H1 (cell line): ENCODE measurements around the gene FGGY. TPM values are rescaled to one million over a fixed set of nuclear protein-coding genes. Genes with fewer than 3 reads are reported as not detected.

Experiments used
- CTCF ChIA-PET: fragments of 300-600 bp; sonication (Branson Sonifier 250); formaldehyde crosslinking; loops from one replicate; lab custom pipeline; 2021; ENCODE audit not compliant: partially characterized antibody; lab: Charles Lee
- POLR2A ChIA-PET: fragments of 300-600 bp; sonication (Branson Sonifier 250); formaldehyde crosslinking; loops from one replicate; lab custom pipeline; 2021; ENCODE audit warnings: inconsistent platforms; ENCODE audit not compliant: partially characterized antibody; lab: Charles Lee
- DNase-seq, 2 experiments: peaks; one replicate each; pipeline versions ENCODE4 v3.0.0 to v3.0.0-alpha.2; 2010 to 2022; ENCODE audit warnings: low spot score in 2 of 2, low read depth in 1 of 2, mixed read lengths in 1 of 2
- FAIRE-seq: peaks from 2 replicates; lab custom pipeline; 2011; peaks lifted over from hg19 to GRCh38; lab: Jason Lieb, UNC
- H2AFZ ChIP-seq: 2 replicates; pipeline ENCODE4 v1.8.1; 2012; ENCODE audit warnings: low read length, inconsistent platforms
- H2AK5ac ChIP-seq: 2 replicates; pipeline ENCODE4 v1.6.1; 2013; ENCODE audit warnings: low read depth, low read length
- H2BK120ac ChIP-seq: replicated peaks from 2 replicates; pipeline ENCODE3; 2013; ENCODE audit warnings: low read depth, low read length, inconsistent platforms
- H2BK12ac ChIP-seq: 2 replicates; pipeline ENCODE4 v1.6.1; 2013; ENCODE audit warnings: low read depth, low read length
- H2BK15ac ChIP-seq: 2 replicates; pipeline ENCODE4 v1.6.1; 2013; ENCODE audit warnings: low read length
- H2BK20ac ChIP-seq: 2 replicates; pipeline ENCODE4 v1.6.1; 2013; ENCODE audit warnings: low read length
- H2BK5ac ChIP-seq: 2 replicates; pipeline ENCODE4 v1.6.1; 2013; ENCODE audit warnings: low read depth, low read length
- H3K14ac ChIP-seq: 2 replicates; pipeline ENCODE4 v1.6.1; 2013; ENCODE audit warnings: inconsistent platforms; ENCODE audit not compliant: insufficient read length
- H3K18ac ChIP-seq: 2 replicates; pipeline ENCODE4 v1.6.1; 2013; ENCODE audit warnings: low read length; ENCODE audit errors: extremely low read depth
- H3K23ac ChIP-seq: 2 replicates; pipeline ENCODE4 v1.6.1; 2013; ENCODE audit warnings: inconsistent platforms; ENCODE audit not compliant: insufficient read length
- H3K23me2 ChIP-seq: 2 replicates; pipeline ENCODE4 v1.6.1; 2013; ENCODE audit warnings: low read depth, low read length
- H3K27ac ChIP-seq: 2 replicates; pipeline ENCODE4 v1.6.1; 2011; ENCODE audit warnings: low read depth, low read length, inconsistent platforms
- H3K27me3 ChIP-seq, 4 experiments: replicated peaks in 1 of 4; 1 replicate in 1 of 4; 2 replicates in 3 of 4; pipeline versions ENCODE4 v1.6.1 to v1.8.1; 2011 to 2013; ENCODE audit warnings: low read length in 3 of 4, mild to moderate bottlenecking in 3 of 4, inconsistent platforms in 2 of 4, mixed read lengths in 2 of 4, moderate library complexity in 1 of 4; ENCODE audit not compliant: control insufficient read depth in 3 of 4, insufficient read depth in 3 of 4; ENCODE audit errors: extremely low read depth in 1 of 4
- H3K36me3 ChIP-seq, 4 experiments: 2 replicates each; pipeline versions ENCODE4 v1.6.1 to v1.8.1; 2011 to 2013; ENCODE audit warnings: mild to moderate bottlenecking in 4 of 4, low read length in 3 of 4, moderate library complexity in 2 of 4, control low read depth in 1 of 4, inconsistent platforms in 1 of 4; ENCODE audit not compliant: insufficient read depth in 4 of 4, control insufficient read depth in 2 of 4
- H3K4ac ChIP-seq: replicated peaks from 2 replicates; pipeline ENCODE3; 2013; ENCODE audit warnings: low read length, low read depth, mixed read lengths, inconsistent platforms; ENCODE audit not compliant: insufficient read length
- H3K4me1 ChIP-seq, 4 experiments: replicated peaks in 1 of 4; 1 replicate in 1 of 4; 2 replicates in 3 of 4; pipeline versions ENCODE4 v1.6.1 to v1.8.1; 2011 to 2013; ENCODE audit warnings: low read length in 3 of 4, inconsistent platforms in 2 of 4, mixed read lengths in 1 of 4; ENCODE audit not compliant: insufficient read depth in 4 of 4, control insufficient read depth in 3 of 4
- H3K4me2 ChIP-seq, 2 experiments: 2 replicates each; pipeline versions ENCODE4 v1.6.1 to v1.8.1; 2011 to 2013; ENCODE audit warnings: low read depth in 2 of 2, low read length in 2 of 2, control low read depth in 1 of 2, inconsistent platforms in 1 of 2, mild to moderate bottlenecking in 1 of 2; ENCODE audit not compliant: insufficient read depth in 1 of 2
- H3K4me3 ChIP-seq, 4 experiments: fragments of 200-600, 300-600 bp in 1 of 4; sonication (generic), shearing (Covaris generic), sonication (Bioruptor Twin) in 1 of 4; 2 replicates each; pipeline versions ENCODE4 v1.5.1 to v1.8.1; 2011 to 2016; ENCODE audit warnings: low read length in 4 of 4, low read depth in 3 of 4, control low read depth in 2 of 4, inconsistent platforms in 2 of 4, mild to moderate bottlenecking in 2 of 4, mixed read lengths in 1 of 4, moderate library complexity in 1 of 4; ENCODE audit not compliant: insufficient read depth in 2 of 4; ENCODE audit errors: extremely low read depth in 1 of 4
- H3K56ac ChIP-seq: replicated peaks from 2 replicates; pipeline ENCODE3; 2013; ENCODE audit warnings: low read depth, mild to moderate bottlenecking, mixed read lengths, low read length, inconsistent platforms; ENCODE audit not compliant: insufficient read length
- H3K79me1 ChIP-seq: 2 replicates; pipeline ENCODE4 v1.6.1; 2013; ENCODE audit warnings: low read depth, low read length, control low read depth
- H3K79me2 ChIP-seq, 2 experiments: 2 replicates each; pipeline versions ENCODE4 v1.6.1 to v1.8.1; 2012 to 2013; ENCODE audit warnings: low read length in 2 of 2, mild to moderate bottlenecking in 2 of 2, inconsistent platforms in 1 of 2; ENCODE audit not compliant: insufficient read depth in 2 of 2, control insufficient read depth in 1 of 2
- H3K9ac ChIP-seq, 4 experiments: replicated peaks in 1 of 4; 1 replicate in 1 of 4; 2 replicates in 3 of 4; pipeline versions ENCODE4 v1.6.1 to v1.8.1; 2011 to 2013; ENCODE audit warnings: low read depth in 3 of 4, low read length in 3 of 4, control low read depth in 2 of 4, mild to moderate bottlenecking in 2 of 4, moderate library complexity in 2 of 4, inconsistent platforms in 1 of 4; ENCODE audit errors: extremely low read depth in 1 of 4
- H3K9me3 ChIP-seq, 2 experiments: 2 replicates each; pipeline versions ENCODE4 v1.6.1 to v1.8.1; 2012 to 2013; ENCODE audit warnings: mild to moderate bottlenecking in 2 of 2, moderate library complexity in 2 of 2, control low read depth in 1 of 2, inconsistent platforms in 1 of 2, low read depth in 1 of 2, low read length in 1 of 2, mixed read lengths in 1 of 2; ENCODE audit not compliant: insufficient read depth in 2 of 2
- H4K20me1 ChIP-seq, 2 experiments: replicated peaks in 1 of 2; 2 replicates each; pipeline versions ENCODE3 to v1.8.1; 2011 to 2013; ENCODE audit warnings: inconsistent platforms in 2 of 2, low read length in 2 of 2, mild to moderate bottlenecking in 1 of 2; ENCODE audit not compliant: insufficient read depth in 2 of 2, control insufficient read depth in 1 of 2
- H4K5ac ChIP-seq: 2 replicates; pipeline ENCODE4 v1.6.1; 2013; ENCODE audit warnings: low read length, low read depth, mixed read lengths, inconsistent platforms; ENCODE audit not compliant: insufficient read length
- H4K8ac ChIP-seq: 2 replicates; pipeline ENCODE4 v1.8.0; 2013; ENCODE audit warnings: mild to moderate bottlenecking, moderate library complexity, low read length, inconsistent platforms; ENCODE audit not compliant: insufficient read depth; ENCODE audit errors: extremely low read depth
- H4K91ac ChIP-seq: replicated peaks from 2 replicates; pipeline ENCODE3; 2013; ENCODE audit warnings: low read length, mixed read lengths, inconsistent platforms; ENCODE audit not compliant: insufficient read length
- CHD2 ChIP-seq: IDR thresholded peaks from 2 replicates; pipeline ENCODE4 v1.6.1; 2012; ENCODE audit warnings: low read length, improper control_type of control experiment
- CREB1 ChIP-seq: IDR thresholded peaks from 2 replicates; pipeline ENCODE4 v1.6.1; 2012; ENCODE audit warnings: inconsistent platforms
- HDAC2 ChIP-seq, 2 experiments: fragments of 300-600 bp in 1 of 2; sonication (generic) in 1 of 2; IDR thresholded peaks; 2 replicates each; pipeline ENCODE4 v1.6.1; 2011 to 2012; ENCODE audit warnings: low read depth in 2 of 2, low read length in 2 of 2, mild to moderate bottlenecking in 2 of 2, moderate library complexity in 2 of 2, borderline replicate concordance in 1 of 2, inconsistent platforms in 1 of 2
- JUND ChIP-seq: IDR thresholded peaks from 2 replicates; pipeline ENCODE4 v1.6.1; 2011; ENCODE audit warnings: mild to moderate bottlenecking, improper control_type of control experiment, low read length
- MAX ChIP-seq: IDR thresholded peaks from 2 replicates; pipeline ENCODE4 v1.6.1; 2012; ENCODE audit warnings: inconsistent platforms
- PHF8 ChIP-seq: fragments of 200-600 bp; sonication (generic); conservative IDR thresholded peaks from 2 replicates; pipeline ENCODE4 v1.7.1; 2012; ENCODE audit warnings: low read depth, mild to moderate bottlenecking, inconsistent platforms, low read length, moderate library complexity
- POLR2AphosphoS5 ChIP-seq: IDR thresholded peaks from 2 replicates; pipeline ENCODE4 v1.6.1; 2011; ENCODE audit warnings: low read depth, low read length
- RNF2 ChIP-seq: fragments of 200-900, 300-1000 bp; sonication (generic); IDR thresholded peaks from 2 replicates; pipeline ENCODE4 v1.7.1; 2016; ENCODE audit warnings: borderline replicate concordance, low read depth, mild to moderate bottlenecking, antibody characterized with exemption, low read length; ENCODE audit not compliant: poor library complexity, severe bottlenecking; ENCODE audit errors: missing control alignments
- SIRT6 ChIP-seq: IDR thresholded peaks from one replicate; pipeline ENCODE4 v1.7.1; 2012; ENCODE audit warnings: low read length, inconsistent platforms
- SP1 ChIP-seq: IDR thresholded peaks from 2 replicates; pipeline ENCODE4 v1.6.1; 2011; ENCODE audit warnings: low read depth, low read length
- SRF ChIP-seq: IDR thresholded peaks from 2 replicates; pipeline ENCODE4 v1.6.1; 2011; ENCODE audit warnings: mild to moderate bottlenecking, low read depth, low read length, moderate library complexity
- TEAD4 ChIP-seq: IDR thresholded peaks from 2 replicates; pipeline ENCODE4 v1.6.1; 2012; ENCODE audit warnings: low read depth, low read length, inconsistent platforms, mixed read lengths
- YY1 ChIP-seq: IDR thresholded peaks from 2 replicates; pipeline ENCODE4 v1.6.1; 2011; ENCODE audit warnings: low read depth, mild to moderate bottlenecking, low read length
- polyA plus RNA-seq, 7 experiments: library from polyadenylated mRNA; depleted of rRNA in 3 of 7; stranded (reverse) in 5 of 7; unstranded in 2 of 7; fragments of >200 nt in 5 of 7; fragments of 200-250 nt in 2 of 7; gene quantifications; 1 replicate in 5 of 7; 2 replicates in 1 of 7; 4 replicates in 1 of 7; pipeline versions ENCODE4 v1.2.1 to v1.2.3, GENCODE V29; 2011 to 2013; ENCODE audit warnings: missing spikeins in 2 of 7, mixed read lengths in 2 of 7
- total RNA-seq: library from RNA; stranded (reverse); fragmentation: NEBNext Ultra II Directional; extraction: Animal tissue kit (Norgen Biotek cat#: 25700); gene quantifications from 2 replicates; pipeline ENCODE4 v1.2.1, GENCODE V29; 2021
- TF ChIP-seq, protein P1 (sequence below): IDR thresholded peaks from 2 replicates; pipeline ENCODE4 v1.6.1; 2011; ENCODE audit warnings: low read depth, mild to moderate bottlenecking, low read length; ENCODE audit not compliant: insufficient read depth
- TF ChIP-seq, protein P2 (sequence below): IDR thresholded peaks from 2 replicates; pipeline ENCODE4 v1.6.1; 2012; ENCODE audit warnings: inconsistent platforms

Gene FGGY
- total and polyA plus RNA-seq, 2 of the 8 experiments (the other 6 are each of a cell fraction or from before 2014, with no cell fraction given): 10.3 to 12.5 TPM

DNA sequence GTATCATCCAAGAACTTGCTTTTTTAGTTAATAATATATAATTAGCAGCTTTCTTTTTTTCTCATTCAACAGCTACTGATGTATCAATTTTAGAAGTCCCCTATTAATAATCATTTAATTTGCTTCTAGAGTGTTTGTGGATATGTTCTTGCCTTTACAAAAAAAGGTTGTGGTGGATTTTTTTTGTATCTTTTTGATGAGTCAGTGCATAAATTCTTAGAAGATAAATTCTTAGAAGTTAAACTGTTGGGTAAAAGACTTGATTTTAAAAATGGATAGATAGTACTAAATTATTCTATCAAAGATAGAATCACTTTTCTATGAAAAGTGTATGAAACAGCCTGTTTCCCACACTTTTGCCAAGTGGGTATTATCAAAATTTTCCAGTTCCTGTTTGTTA lies 11.9 kb downstream of the FGGY start:
- H3K23me2 ChIP-seq: no peaks in the 10 kb centered on the region
- FAIRE-seq (no peak), DNase-seq (no peak)
- no peak overlapping the region for H2BK20ac ChIP-seq
- H3K56ac ChIP-seq: no peak overlapping the region
- H2BK5ac ChIP-seq: no peak overlapping the region
- H3K79me1 ChIP-seq: no peaks in the 10 kb centered on the region
- peaks cover 2 to 7% (median 6%) of the 10 kb centered on the region in 4 experiments; a peak in 5 of 7 replicates for H3K4me1 ChIP-seq
- no peak overlapping the region for H3K18ac ChIP-seq
- H2BK120ac ChIP-seq: no peak overlapping the region
- no peaks in the 10 kb centered on the region for H3K27me3 ChIP-seq
- no peak overlapping the region for H2BK12ac ChIP-seq
- H2AK5ac ChIP-seq: no peak overlapping the region
- no peak overlapping the region for H3K23ac ChIP-seq
- H4K8ac ChIP-seq: no peak overlapping the region
- H3K4me3 ChIP-seq: no peak overlapping the region
- 0 out of 4 replicates have a peak, but pooled peaks cover 0 to 4% of the 10 kb centered on the region in 2 experiments for H3K79me2 ChIP-seq
- ChIA-PET CTCF (interaction anchor here (1.1 kb wide), 1 partner anchor 19 kb away, joined by 3 read pairs; no protein-coding TSS in a partner anchor), POLR2A (no interaction called here)
- H3K4ac ChIP-seq: no peak overlapping the region
- no peaks in the 10 kb centered on the region; a peak in 2 of 4 replicates for H3K9me3 ChIP-seq
- H2BK15ac ChIP-seq: no peak overlapping the region
- no peaks in the 10 kb centered on the region for H4K20me1 ChIP-seq
- no peak overlapping the region for H3K27ac ChIP-seq
- no peak overlapping the region for H3K4me2 ChIP-seq
- no peaks in the 10 kb centered on the region for H3K36me3 ChIP-seq
- H2AFZ ChIP-seq: no peak overlapping the region
- no peak overlapping the region for H4K5ac ChIP-seq
- TF ChIP-seq PHF8 (no peak), SP1 (no peak), CREB1 (no peak), TEAD4 (no peak), MAX (no peak), YY1 (no peak), CHD2 (no peak), POLR2AphosphoS5 (no peak), SRF (no peak), HDAC2 (IDR thresholded peaks at IDR 0.05; ENCODE audit: borderline replicate concordance in 1 of 2, low read depth in 2 of 2, low read length in 2 of 2) (no peak), JUND (no peak), RNF2 (no peak), SIRT6 (no peak)
- TF ChIP-seq, protein P1, sequence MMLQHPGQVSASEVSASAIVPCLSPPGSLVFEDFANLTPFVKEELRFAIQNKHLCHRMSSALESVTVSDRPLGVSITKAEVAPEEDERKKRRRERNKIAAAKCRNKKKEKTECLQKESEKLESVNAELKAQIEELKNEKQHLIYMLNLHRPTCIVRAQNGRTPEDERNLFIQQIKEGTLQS: no peak
- TF ChIP-seq, protein P2, sequence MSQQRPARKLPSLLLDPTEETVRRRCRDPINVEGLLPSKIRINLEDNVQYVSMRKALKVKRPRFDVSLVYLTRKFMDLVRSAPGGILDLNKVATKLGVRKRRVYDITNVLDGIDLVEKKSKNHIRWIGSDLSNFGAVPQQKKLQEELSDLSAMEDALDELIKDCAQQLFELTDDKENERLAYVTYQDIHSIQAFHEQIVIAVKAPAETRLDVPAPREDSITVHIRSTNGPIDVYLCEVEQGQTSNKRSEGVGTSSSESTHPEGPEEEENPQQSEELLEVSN: no peak
- H4K91ac ChIP-seq: no peak overlapping the region
- no peak overlapping the region for H3K14ac ChIP-seq
- no peak overlapping the region for H3K9ac ChIP-seq
